ENCODE results near the gene TESK1. TPM values are rescaled to one million over a fixed set of nuclear protein-coding genes. Genes with fewer than 3 reads are reported as not detected.

Gene TESK1
- total and polyA plus RNA-seq, 4 donors = 3.7 to 12.5 (median 6.8) TPM

- Histone ChIP-seq H3K27me3 (ENCODE audit: control insufficient read depth in 4 of 4, insufficient read depth in 4 of 4, low read length in 3 of 4) (no peaks in the 10 kb centered on the region), H3K27ac (ENCODE audit: low read depth in 1 of 2, low read length in 2 of 2) (no peak overlapping the region), H3K4me3 (ENCODE audit: low read depth in 1 of 3, low read length in 3 of 3) (no peak overlapping the region), H3K36me3 (ENCODE audit: control insufficient read depth in 4 of 4, insufficient read depth in 3 of 4, low read depth in 1 of 4, low read length in 3 of 4) (no peaks in the 10 kb centered on the region), H3K9ac (ENCODE audit: low read depth in 1 of 2, low read length in 2 of 2) (no peak overlapping the region), H3K4me1 (ENCODE audit: control insufficient read depth in 4 of 4, insufficient read depth in 4 of 4, low read length in 3 of 4) (no peaks in the 10 kb centered on the region), H3K9me3 (ENCODE audit: control insufficient read depth in 4 of 4, low read length in 3 of 4) (peaks cover 0 to 6% (median under 1%) of the 10 kb centered on the region in 4 donors)
- no peak for DNase-seq (ENCODE audit: low spot score)
- WGBS = 99% methylated on average over 5 of the region's 5 CpGs
- TF ChIP-seq HNF4G (IDR thresholded peaks at IDR 0.05) (no peak), MAX (IDR thresholded peaks at IDR 0.05) (no peak), TAF1 (conservative IDR thresholded peaks at IDR 0.05) (no peak), CTCF (IDR thresholded peaks at IDR 0.05; ENCODE audit: low read depth, low read length, missing input control) (no peak)
These were observed 29.6 kb upstream of the TESK1 start for GRCh38 chr9:35575478-35575877.

- TF ChIP-seq SP1 (IDR thresholded peaks at IDR 0.05) = no peak
- no peak for TF ChIP-seq ZBTB33 (IDR thresholded peaks at IDR 0.05)
- no peak for TF ChIP-seq REST (IDR thresholded peaks at IDR 0.05)
- no peak for TF ChIP-seq YY1 (IDR thresholded peaks at IDR 0.05)
- no peak for TF ChIP-seq JUND (IDR thresholded peaks at IDR 0.05)
- TF ChIP-seq HNF4G (IDR thresholded peaks at IDR 0.05) = no peak
- no peak for TF ChIP-seq CTCF (IDR thresholded peaks at IDR 0.05; ENCODE audit: low read depth, low read length, missing input control)
- TF ChIP-seq RXRA (IDR thresholded peaks at IDR 0.05) = no peak
- no peak for TF ChIP-seq FOXA2 (IDR thresholded peaks at IDR 0.05)
- no peak for TF ChIP-seq ATF3 (IDR thresholded peaks at IDR 0.05)
- no peak for TF ChIP-seq GABPA (IDR thresholded peaks at IDR 0.05 in 1 of 2, conservative IDR thresholded peaks at IDR 0.05 in 1 of 2)
- no peak for TF ChIP-seq RAD21 (IDR thresholded peaks at IDR 0.05)
- no peak for TF ChIP-seq HNF4A (conservative IDR thresholded peaks at IDR 0.05)
- no peak for TF ChIP-seq TAF1 (conservative IDR thresholded peaks at IDR 0.05)
- TF ChIP-seq EGR1 (IDR thresholded peaks at IDR 0.05; ENCODE audit: low read depth in 2 of 2) = no peak
- no peak for TF ChIP-seq FOXA1 (IDR thresholded peaks at IDR 0.05)
- no peak for TF ChIP-seq NR2F2 (IDR thresholded peaks at IDR 0.05)
- no peak for TF ChIP-seq MAX (IDR thresholded peaks at IDR 0.05)
- no peak overlapping the region for H3K4me3 ChIP-seq (ENCODE audit: low read depth in 1 of 3, low read length in 3 of 3)
- peaks cover 0 to 6% (median under 1%) of the 10 kb centered on the region in 4 donors for H3K9me3 ChIP-seq (ENCODE audit: control insufficient read depth in 4 of 4, low read length in 3 of 4)
- H3K9ac ChIP-seq (ENCODE audit: low read depth in 1 of 2, low read length in 2 of 2) = no peak overlapping the region
- no peaks in the 10 kb centered on the region for H3K36me3 ChIP-seq (ENCODE audit: control insufficient read depth in 4 of 4, insufficient read depth in 3 of 4, low read depth in 1 of 4, low read length in 3 of 4)
- no peak overlapping the region for H3K27ac ChIP-seq (ENCODE audit: low read depth in 1 of 2, low read length in 2 of 2)
- H3K4me1 ChIP-seq (ENCODE audit: control insufficient read depth in 4 of 4, insufficient read depth in 4 of 4, low read length in 3 of 4) = peaks cover 0 to 12% (median 3%) of the 10 kb centered on the region in 4 donors
- no peak for DNase-seq (ENCODE audit: low spot score)
- H3K27me3 ChIP-seq (ENCODE audit: control insufficient read depth in 4 of 4, insufficient read depth in 4 of 4, low read length in 3 of 4) = no peaks in the 10 kb centered on the region
- WGBS = 96% methylated on average over 5 of the region's 5 CpGs
These were observed 27.6 kb upstream of the TESK1 start for GRCh38 chr9:35577486-35577885.
